Astrocyte (in vitro differentiated cells and primary cell): Measurements from ENCODE around the gene NPLOC4. TPM values are rescaled to one million over a fixed set of nuclear protein-coding genes. Genes with fewer than 3 reads are reported as not detected.

Experiments
- DNase-seq: peaks from one replicate; pipeline ENCODE4 v3.0.0-alpha.2; 2010; ENCODE audit warnings: low read depth
- FAIRE-seq: peaks from 2 replicates; lab custom pipeline; 2011; peaks lifted over from hg19 to GRCh38; lab: Jason Lieb, UNC
- H2AFZ ChIP-seq: 2 replicates; pipeline ENCODE4 v1.6.0; 2012; ENCODE audit warnings: low read depth, low read length, inconsistent platforms
- H3K27ac ChIP-seq: 2 replicates; pipeline ENCODE4 v1.5.1; 2011; ENCODE audit warnings: low read depth, low read length, inconsistent platforms
- H3K27me3 ChIP-seq: 2 replicates; pipeline ENCODE4 v1.6.0; 2011; ENCODE audit warnings: low read length, inconsistent platforms; ENCODE audit not compliant: insufficient read depth
- H3K36me3 ChIP-seq: 2 replicates; pipeline ENCODE4 v1.5.1; 2011; ENCODE audit warnings: low read length, inconsistent platforms; ENCODE audit not compliant: insufficient read depth
- H3K4me1 ChIP-seq: 2 replicates; pipeline ENCODE4 v1.5.1; 2011; ENCODE audit warnings: low read length, inconsistent platforms; ENCODE audit not compliant: insufficient read depth
- H3K4me2 ChIP-seq: 2 replicates; pipeline ENCODE4 v1.6.0; 2012; ENCODE audit warnings: low read length, inconsistent platforms
- H3K4me3 ChIP-seq: 2 replicates; pipeline ENCODE4 v1.5.1; 2011; ENCODE audit warnings: low read depth, mild to moderate bottlenecking, low read length, inconsistent platforms; ENCODE audit not compliant: insufficient read depth
- H3K79me2 ChIP-seq: 2 replicates; pipeline ENCODE4 v1.6.0; 2012; ENCODE audit warnings: mild to moderate bottlenecking, low read length, inconsistent platforms; ENCODE audit not compliant: insufficient read depth
- H3K9ac ChIP-seq: 2 replicates; pipeline ENCODE4 v1.6.0; 2012; ENCODE audit warnings: mild to moderate bottlenecking, low read length, inconsistent platforms
- H3K9me3 ChIP-seq: 2 replicates; pipeline ENCODE4 v1.5.1; 2012; ENCODE audit warnings: low read depth, mild to moderate bottlenecking, low read length, inconsistent platforms; ENCODE audit not compliant: insufficient read depth
- H4K20me1 ChIP-seq: 2 replicates; pipeline ENCODE4 v1.6.0; 2012; ENCODE audit warnings: low read length, inconsistent platforms; ENCODE audit not compliant: insufficient read depth
- H3K27ac Mint-ChIP-seq: one replicate; pipeline ENCODE4 v1.8.0; 2021; ENCODE audit warnings: mild to moderate bottlenecking, mixed read lengths; ENCODE audit not compliant: unreplicated experiment
- H3K27me3 Mint-ChIP-seq: one replicate; pipeline ENCODE4 v1.8.0; 2021; ENCODE audit warnings: low read depth, mixed read lengths; ENCODE audit not compliant: unreplicated experiment
- H3K36me3 Mint-ChIP-seq: one replicate; pipeline ENCODE4 v1.8.0; 2021; ENCODE audit warnings: low read depth, mixed read lengths; ENCODE audit not compliant: unreplicated experiment
- H3K4me1 Mint-ChIP-seq: one replicate; pipeline ENCODE4 v1.8.0; 2021; ENCODE audit warnings: low read depth, mixed read lengths; ENCODE audit not compliant: unreplicated experiment
- H3K4me3 Mint-ChIP-seq: one replicate; pipeline ENCODE4 v1.8.0; 2021; ENCODE audit warnings: mild to moderate bottlenecking, moderate library complexity, mixed read lengths; ENCODE audit not compliant: unreplicated experiment
- H3K9me3 Mint-ChIP-seq: one replicate; pipeline ENCODE4 v1.8.0; 2021; ENCODE audit warnings: mild to moderate bottlenecking, mixed read lengths; ENCODE audit not compliant: unreplicated experiment
- EZH2 ChIP-seq: IDR thresholded peaks from 2 replicates; pipeline ENCODE4 v1.6.1; 2012; ENCODE audit warnings: mild to moderate bottlenecking, low read length, inconsistent platforms; ENCODE audit not compliant: insufficient read depth
- total RNA-seq: library from RNA; stranded (reverse); gene quantifications from 2 replicates; pipeline ENCODE4 v1.2.1, GENCODE V29; 2021
- TF ChIP-seq, protein P1 (sequence below): IDR thresholded peaks from 2 replicates; pipeline ENCODE4 v1.5.1; 2011; ENCODE audit warnings: low read depth, mild to moderate bottlenecking, inconsistent platforms, low read length, moderate library complexity; ENCODE audit not compliant: insufficient read depth

NPLOC4 gene
- total RNA-seq, 1 donor from 2014 or later, result 125 TPM

- Histone ChIP-seq H3K9me3 (no peaks in the 10 kb centered on the region), H3K4me3 (no peak overlapping the region), H3K27ac (no peak overlapping the region), H3K9ac (no peak overlapping the region), H3K4me2 (no peak overlapping the region), H3K27me3 (no peaks in the 10 kb centered on the region), H2AFZ (no peak overlapping the region), H3K79me2 (peaks cover 21% of the 10 kb centered on the region), H3K4me1 (peaks cover 30% of the 10 kb centered on the region), H4K20me1 (no peaks in the 10 kb centered on the region), H3K36me3 (peaks cover 32% of the 10 kb centered on the region)
- DNase-seq (no peak), FAIRE-seq (no peak)
- H3K36me3 Mint-ChIP-seq, result peaks cover 34% of the 10 kb centered on the region
- TF ChIP-seq EZH2, result no peak
- TF ChIP-seq, protein P1, sequence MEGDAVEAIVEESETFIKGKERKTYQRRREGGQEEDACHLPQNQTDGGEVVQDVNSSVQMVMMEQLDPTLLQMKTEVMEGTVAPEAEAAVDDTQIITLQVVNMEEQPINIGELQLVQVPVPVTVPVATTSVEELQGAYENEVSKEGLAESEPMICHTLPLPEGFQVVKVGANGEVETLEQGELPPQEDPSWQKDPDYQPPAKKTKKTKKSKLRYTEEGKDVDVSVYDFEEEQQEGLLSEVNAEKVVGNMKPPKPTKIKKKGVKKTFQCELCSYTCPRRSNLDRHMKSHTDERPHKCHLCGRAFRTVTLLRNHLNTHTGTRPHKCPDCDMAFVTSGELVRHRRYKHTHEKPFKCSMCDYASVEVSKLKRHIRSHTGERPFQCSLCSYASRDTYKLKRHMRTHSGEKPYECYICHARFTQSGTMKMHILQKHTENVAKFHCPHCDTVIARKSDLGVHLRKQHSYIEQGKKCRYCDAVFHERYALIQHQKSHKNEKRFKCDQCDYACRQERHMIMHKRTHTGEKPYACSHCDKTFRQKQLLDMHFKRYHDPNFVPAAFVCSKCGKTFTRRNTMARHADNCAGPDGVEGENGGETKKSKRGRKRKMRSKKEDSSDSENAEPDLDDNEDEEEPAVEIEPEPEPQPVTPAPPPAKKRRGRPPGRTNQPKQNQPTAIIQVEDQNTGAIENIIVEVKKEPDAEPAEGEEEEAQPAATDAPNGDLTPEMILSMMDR, result no peak
- H3K27me3 Mint-ChIP-seq, result no peaks in the 10 kb centered on the region
- no peaks in the 10 kb centered on the region for H3K9me3 Mint-ChIP-seq
- no peak overlapping the region for H3K4me3 Mint-ChIP-seq
- H3K4me1 Mint-ChIP-seq, result peaks cover 42% of the 10 kb centered on the region
- no peak overlapping the region for H3K27ac Mint-ChIP-seq
Observed at GRCh38 chr17:81569986-81570514, 66.9 kb downstream of the NPLOC4 start.

DNA sequence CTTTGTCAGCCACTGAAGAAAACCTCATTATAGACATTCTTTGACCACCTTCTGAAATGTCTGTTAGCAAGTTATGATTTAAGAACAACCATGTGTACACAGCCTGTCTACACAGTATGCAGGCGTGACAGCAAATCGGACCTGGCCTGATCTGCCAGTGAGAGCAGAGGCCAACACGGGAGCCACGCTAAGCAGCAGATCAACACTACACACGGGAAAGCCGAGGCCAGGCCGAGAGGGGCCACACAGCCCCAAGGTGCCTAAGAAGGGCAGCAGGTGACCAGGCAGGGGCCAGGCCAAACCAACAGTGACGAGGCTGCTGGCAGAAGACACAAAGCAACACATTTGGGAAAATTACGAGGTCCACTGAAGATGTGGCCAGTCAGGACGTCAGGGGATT lies 68.5 kb downstream of the NPLOC4 start:
- Mint-ChIP-seq H3K4me1 (peaks cover 54% of the 10 kb centered on the region), H3K4me3 (no peak overlapping the region), H3K27ac (peak overlapping the region; percentile 96), H3K27me3 (no peaks in the 10 kb centered on the region), H3K9me3 (no peaks in the 10 kb centered on the region), H3K36me3 (peaks cover 27% of the 10 kb centered on the region)
- FAIRE-seq (no peak), DNase-seq (no peak)
- no peak overlapping the region for H3K4me3 ChIP-seq
- H3K4me2 ChIP-seq, result peak overlapping the region; percentile 82
- H3K79me2 ChIP-seq, result peaks cover 16% of the 10 kb centered on the region
- H3K9me3 ChIP-seq, result no peaks in the 10 kb centered on the region
- H3K4me1 ChIP-seq, result peaks cover 30% of the 10 kb centered on the region
- no peaks in the 10 kb centered on the region for H3K27me3 ChIP-seq
- H4K20me1 ChIP-seq, result no peaks in the 10 kb centered on the region
- peak overlapping the region; percentile 10 for H3K27ac ChIP-seq
- H3K9ac ChIP-seq, result peak overlapping the region; percentile 5
- peaks cover 33% of the 10 kb centered on the region for H3K36me3 ChIP-seq
- TF ChIP-seq, protein P1, result no peak
- no peak for TF ChIP-seq EZH2
- no peak overlapping the region for H2AFZ ChIP-seq

- TF ChIP-seq EZH2, result no peak
- TF ChIP-seq, protein P1, result no peak
- Histone ChIP-seq H3K4me2 (peak overlapping the region; percentile 82), H3K79me2 (peaks cover 17% of the 10 kb centered on the region), H3K9ac (peak overlapping the region; percentile 65), H2AFZ (no peak overlapping the region), H3K27ac (peak overlapping the region; percentile 88), H4K20me1 (no peaks in the 10 kb centered on the region), H3K27me3 (no peaks in the 10 kb centered on the region), H3K4me1 (peaks cover 31% of the 10 kb centered on the region), H3K36me3 (peaks cover 35% of the 10 kb centered on the region), H3K9me3 (no peaks in the 10 kb centered on the region), H3K4me3 (peak overlapping the region; percentile 29)
- H3K9me3 Mint-ChIP-seq, result no peaks in the 10 kb centered on the region
- peak overlapping the region; percentile 60 for H3K4me3 Mint-ChIP-seq
- peaks cover 25% of the 10 kb centered on the region for H3K36me3 Mint-ChIP-seq
- peak overlapping the region; percentile 96 for H3K27ac Mint-ChIP-seq
- H3K4me1 Mint-ChIP-seq, result peaks cover 59% of the 10 kb centered on the region
- no peaks in the 10 kb centered on the region for H3K27me3 Mint-ChIP-seq
- FAIRE-seq (no peak), DNase-seq (no peak)
Observed at GRCh38 chr17:81567191-81567590, 69.7 kb downstream of the NPLOC4 start.
